SK-N-SH (cell line): Measurements from ENCODE around the gene BAAT. TPM values are rescaled to one million over a fixed set of nuclear protein-coding genes. Genes with fewer than 3 reads are reported as not detected.

ENCODE experiments used
- CTCF ChIA-PET: fragments of 300-600, 350-600 bp; formaldehyde crosslinking; extraction: SDS; loops from one replicate; lab custom pipeline; 2021; lab: Yijun Ruan, JAX
- POLR2A ChIA-PET: fragments of 350-600 bp; sonication (Branson Sonifier 250); formaldehyde crosslinking; extraction: SDS; loops from one replicate; lab custom pipeline; 2020; ENCODE audit warnings: antibody characterized with exemption, inconsistent platforms; lab: Yijun Ruan, JAX
- DNase-seq: peaks from one replicate; pipeline ENCODE4 v3.0.0; 2012
- H2AFZ ChIP-seq: fragments of 200-600 bp; sonication (generic); 2 replicates; pipeline ENCODE4 v1.8.1; 2016; ENCODE audit warnings: antibody characterized with exemption, mild to moderate bottlenecking, low read depth
- H3F3A ChIP-seq: fragments of 200-600 bp; sonication (generic); replicated peaks from 2 replicates; pipeline ENCODE3; 2016; ENCODE audit warnings: antibody characterized with exemption, mild to moderate bottlenecking; ENCODE audit not compliant: insufficient read depth
- H3K27ac ChIP-seq, 2 experiments: fragments of 200-500 bp in 1 of 2; fragments of 200-600 bp in 1 of 2; sonication (Bioruptor generic) in 1 of 2; sonication (generic), shearing (Covaris generic) in 1 of 2; 2 replicates each; pipeline versions ENCODE4 v1.5.1 to v1.6.1; 2014 to 2016; ENCODE audit warnings: low read depth in 2 of 2, inconsistent platforms in 1 of 2, low read length in 1 of 2, mild to moderate bottlenecking in 1 of 2, mixed read lengths in 1 of 2
- H3K27me3 ChIP-seq: fragments of 200-600 bp; sonication (generic), shearing (Covaris generic); 2 replicates; pipeline ENCODE4 v1.6.1; 2016; ENCODE audit warnings: mixed run types; ENCODE audit not compliant: insufficient read depth
- H3K36me3 ChIP-seq, 2 experiments: fragments of 200-500 bp in 1 of 2; fragments of 200-600 bp in 1 of 2; sonication (Bioruptor generic) in 1 of 2; sonication (generic) in 1 of 2; replicated peaks in 1 of 2; 2 replicates each; pipeline versions ENCODE3 to v1.5.1; 2014 to 2016; ENCODE audit warnings: low read length in 1 of 2, mild to moderate bottlenecking in 1 of 2; ENCODE audit not compliant: insufficient read depth in 2 of 2, control insufficient read depth in 1 of 2
- H3K4me1 ChIP-seq, 2 experiments: fragments of 200-500 bp in 1 of 2; fragments of 200-600 bp in 1 of 2; sonication (Bioruptor generic) in 1 of 2; sonication (generic), shearing (Covaris generic) in 1 of 2; 2 replicates each; pipeline versions ENCODE4 v1.5.1 to v1.6.1; 2014 to 2016; ENCODE audit warnings: low read depth in 1 of 2, low read length in 1 of 2, mixed run types in 1 of 2; ENCODE audit not compliant: insufficient read depth in 2 of 2, control insufficient read depth in 1 of 2
- H3K4me2 ChIP-seq: fragments of 200-600 bp; sonication (generic), shearing (Covaris generic); 2 replicates; pipeline ENCODE4 v1.6.1; 2017; ENCODE audit warnings: mixed run types
- H3K4me3 ChIP-seq, 2 experiments: fragments of 200-500 bp in 1 of 2; fragments of 200-600 bp in 1 of 2; sonication (Bioruptor generic) in 1 of 2; sonication (generic), shearing (Covaris generic) in 1 of 2; 2 replicates each; pipeline versions ENCODE4 v1.5.1 to v1.8.1; 2014 to 2016; ENCODE audit warnings: low read depth in 2 of 2, inconsistent platforms in 1 of 2, low read length in 1 of 2, mild to moderate bottlenecking in 1 of 2, mixed read lengths in 1 of 2, moderate library complexity in 1 of 2
- H3K79me2 ChIP-seq: fragments of 200-600 bp; sonication (generic); 2 replicates; pipeline ENCODE4 v1.8.1; 2017; ENCODE audit warnings: mild to moderate bottlenecking; ENCODE audit not compliant: insufficient read depth
- H3K9ac ChIP-seq: fragments of 200-600 bp; sonication (generic); 2 replicates; pipeline ENCODE4 v1.6.1; 2017; ENCODE audit warnings: mixed run types
- H3K9me2 ChIP-seq: fragments of 200-600 bp; sonication (generic); 2 replicates; pipeline ENCODE4 v1.6.1; 2017; ENCODE audit warnings: mixed run types
- H3K9me3 ChIP-seq: fragments of 200-600 bp; sonication (generic); 2 replicates; pipeline ENCODE4 v1.6.1; 2017; ENCODE audit warnings: mixed run types, mild to moderate bottlenecking, moderate library complexity
- H4K20me1 ChIP-seq: fragments of 200-600 bp; sonication (generic); 2 replicates; pipeline ENCODE4 v1.6.1; 2017; ENCODE audit warnings: mild to moderate bottlenecking, mixed run types; ENCODE audit not compliant: insufficient read depth
- ELF1 ChIP-seq: IDR thresholded peaks from 2 replicates; pipeline ENCODE4 v1.4.0; 2012
- EP300 ChIP-seq, 2 experiments: IDR thresholded peaks; 2 replicates each; pipeline versions ENCODE4 v1.4.0 to v1.6.1; 2012; ENCODE audit warnings: borderline replicate concordance in 1 of 2, low read depth in 1 of 2, low read length in 1 of 2
- EZH2phosphoT487 ChIP-seq: fragments of 200-600 bp; sonication (generic); IDR thresholded peaks from 2 replicates; pipeline ENCODE4 v1.6.1; 2017; ENCODE audit warnings: low read depth, mixed run types, mild to moderate bottlenecking, antibody characterized with exemption, moderate library complexity, borderline replicate concordance
- FOXJ3 ChIP-seq: sonication (generic); formaldehyde crosslinking; IDR thresholded peaks from 2 replicates; pipeline ENCODE4 v1.5.1; 2020; ENCODE audit warnings: mild to moderate bottlenecking, missing genetic modification reagents
- FOXM1 ChIP-seq: IDR thresholded peaks from 2 replicates; pipeline ENCODE4 v1.4.0; 2012; ENCODE audit warnings: low read depth, mild to moderate bottlenecking
- IRF3 ChIP-seq: fragments of 150-350 bp; IDR thresholded peaks from 2 replicates; pipeline ENCODE4 v1.6.1; 2016; ENCODE audit warnings: mild to moderate bottlenecking, low read depth, low read length
- JUND ChIP-seq: IDR thresholded peaks from 2 replicates; pipeline ENCODE4 v1.4.0; 2012
- MAX ChIP-seq: IDR thresholded peaks from 2 replicates; pipeline ENCODE4 v1.4.0; 2012; ENCODE audit warnings: low read depth
- NRF1 ChIP-seq: IDR thresholded peaks from 2 replicates; pipeline ENCODE4 v1.6.1; 2012; ENCODE audit warnings: low read depth, mild to moderate bottlenecking, low read length
- RAD21 ChIP-seq: IDR thresholded peaks from 2 replicates; pipeline ENCODE4 v1.6.1; 2012; ENCODE audit warnings: mild to moderate bottlenecking, low read length
- RCOR1 ChIP-seq: fragments of 150-350 bp; IDR thresholded peaks from 2 replicates; pipeline ENCODE4 v1.6.1; 2017; ENCODE audit warnings: antibody characterized with exemption, low read length
- REST ChIP-seq: IDR thresholded peaks from 2 replicates; pipeline ENCODE4 v1.6.1; 2012; ENCODE audit warnings: mild to moderate bottlenecking, low read depth, low read length, moderate library complexity
- RFX5 ChIP-seq: IDR thresholded peaks from 2 replicates; pipeline ENCODE4 v1.6.1; 2012; ENCODE audit warnings: mild to moderate bottlenecking, improper control_type of control experiment, low read length
- SMC3 ChIP-seq: IDR thresholded peaks from 2 replicates; pipeline ENCODE4 v1.6.1; 2012; ENCODE audit warnings: low read depth, low read length, improper control_type of control experiment
- TAF1 ChIP-seq: IDR thresholded peaks from 2 replicates; pipeline ENCODE4 v1.6.1; 2012; ENCODE audit warnings: low read depth, mild to moderate bottlenecking, low read length, moderate library complexity, borderline replicate concordance
- TCF12 ChIP-seq: IDR thresholded peaks from 2 replicates; pipeline ENCODE4 v1.4.0; 2012
- TEAD4 ChIP-seq: IDR thresholded peaks from 2 replicates; pipeline ENCODE4 v1.4.0; 2012; ENCODE audit warnings: mild to moderate bottlenecking, borderline replicate concordance; ENCODE audit not compliant: insufficient read depth
- YY1 ChIP-seq: IDR thresholded peaks from 2 replicates; pipeline ENCODE4 v1.4.0; 2012; ENCODE audit warnings: low read depth, mild to moderate bottlenecking
- WGBS: methylation state at CpG from one replicate; pipeline ENCODE4 v1.1.6; 2017; ENCODE audit warnings: low lambda C conversion rate; 5-methylcytosine and 5-hydroxymethylcytosine counted together
- polyA plus RNA-seq, 3 experiments: library from polyadenylated mRNA; depleted of rRNA; stranded (reverse); fragments of >200 nt; gene quantifications; 2 replicates each; pipeline ENCODE4 v1.2.3, GENCODE V29; 2012

The BAAT gene
- polyA plus RNA-seq, 1 of the 3 experiments (the other 2 are of a cell fraction), result 0.02 TPM

GRCh38 chr9:101362450-101362849 lies 22.4 kb downstream of the BAAT start:
- H3K4me1 ChIP-seq, result 0 out of 4 replicates have a peak, but pooled peaks cover 0 to 6% of the 10 kb centered on the region in 2 experiments
- no peaks in the 10 kb centered on the region for H3K27me3 ChIP-seq
- H3F3A ChIP-seq, result peaks cover 8% of the 10 kb centered on the region
- WGBS, result 46% methylated on average over 5 of the region's 5 CpGs
- H3K4me3 ChIP-seq, result no peak overlapping the region
- H3K9me3 ChIP-seq, result no peaks in the 10 kb centered on the region
- no peak overlapping the region for H3K27ac ChIP-seq
- H4K20me1 ChIP-seq, result no peaks in the 10 kb centered on the region
- TF ChIP-seq EP300 (IDR thresholded peaks at IDR 0.05; ENCODE audit: borderline replicate concordance in 1 of 2, low read depth in 1 of 2, low read length in 1 of 2) (no peak), TEAD4 (no peak), JUND (no peak), SMC3 (no peak), NRF1 (no peak), RAD21 (no peak), ELF1 (no peak), RCOR1 (no peak), REST (no peak), RFX5 (no peak), TCF12 (no peak), IRF3 (no peak)
- H3K79me2 ChIP-seq, result no peaks in the 10 kb centered on the region
- H3K4me2 ChIP-seq, result no peak overlapping the region
- CTCF ChIA-PET, result interaction anchor here (1.2 kb wide), 1 partner anchor 51 kb away, joined by 3 read pairs; no protein-coding TSS in a partner anchor
- H3K9me2 ChIP-seq, result no peaks in the 10 kb centered on the region; the same call in 1 of the 2 replicates
- POLR2A ChIA-PET, result no interaction called here
- H3K9ac ChIP-seq, result no peak overlapping the region
- H2AFZ ChIP-seq, result no peak overlapping the region
- no peak for DNase-seq
- no peaks in the 10 kb centered on the region for H3K36me3 ChIP-seq

- Histone ChIP-seq H3K36me3 (no peaks in the 10 kb centered on the region), H3K4me3 (no peak overlapping the region), H3K27ac (no peak overlapping the region), H3K4me2 (no peak overlapping the region), H3F3A (no peaks in the 10 kb centered on the region), H3K9me2 (no peaks in the 10 kb centered on the region; the same call in 1 of the 2 replicates), H2AFZ (no peak overlapping the region), H3K9ac (no peak overlapping the region), H3K27me3 (no peaks in the 10 kb centered on the region), H3K4me1 (no peaks in the 10 kb centered on the region), H4K20me1 (no peaks in the 10 kb centered on the region), H3K79me2 (no peaks in the 10 kb centered on the region), H3K9me3 (no peaks in the 10 kb centered on the region)
- DNase-seq, result no peak
- ChIA-PET POLR2A (no interaction called here), CTCF (no interaction called here)
- TF ChIP-seq RAD21 (no peak), TCF12 (no peak), FOXJ3 (CRISPR knock-in tag) (no peak), EZH2phosphoT487 (no peak), MAX (no peak), FOXM1 (no peak), NRF1 (no peak), REST (no peak), YY1 (no peak), TAF1 (no peak), IRF3 (no peak), JUND (no peak), RCOR1 (no peak), RFX5 (no peak)
Measured at GRCh38 chr9:101360647-101361046, 24.2 kb downstream of the BAAT start.
